Right atrium auricular region (tissue), 2 donors: Measurements from ENCODE around the gene PGM2. TPM values are rescaled to one million over a fixed set of nuclear protein-coding genes. Genes with fewer than 3 reads are reported as not detected.

ENCODE experiments used
- DNase-seq: peaks from one replicate; pipeline ENCODE4 v3.0.0-alpha.2; 2019; ENCODE audit warnings: low spot score
- H3K27ac ChIP-seq, 2 donors: fragments of 200-600 bp; sonication (generic); 1 replicate in 1 of 2; 2 replicates in 1 of 2; pipeline ENCODE4 v1.5.1; 2016 to 2019
- H3K27me3 ChIP-seq, 2 donors: fragments of 200-600 bp; sonication (generic); one replicate each; pipeline versions ENCODE4 v1.5.1 to v1.6.0; 2017 to 2019
- H3K36me3 ChIP-seq: fragments of 200-600 bp; sonication (generic); one replicate; pipeline ENCODE4 v1.5.1; 2016
- H3K4me1 ChIP-seq, 2 donors: fragments of 200-600 bp; sonication (generic); one replicate each; pipeline versions ENCODE4 v1.5.1 to v1.6.0; 2017 to 2019
- H3K4me3 ChIP-seq, 2 donors: fragments of 200-600 bp; sonication (generic); 1 replicate in 1 of 2; 2 replicates in 1 of 2; pipeline ENCODE4 v1.5.1; 2017 to 2019; ENCODE audit warnings: mild to moderate bottlenecking in 1 of 2, moderate library complexity in 1 of 2
- H3K9me3 ChIP-seq, 2 donors: fragments of 200-600 bp; sonication (generic); one replicate each; pipeline ENCODE4 v1.5.1; 2019
- CTCF ChIP-seq, 2 donors: fragments of 200-600 bp; sonication (generic); IDR thresholded peaks; one replicate each; pipeline ENCODE4 v1.5.1; 2019; ENCODE audit warnings: antibody characterized with exemption in 2 of 2
- total RNA-seq, 2 donors: library from RNA; depleted of rRNA; stranded (reverse); fragments of >200 nt; gene quantifications; one replicate each; pipeline ENCODE4 v1.1.0, GENCODE V29; 2016

Gene PGM2
- total RNA-seq, 2 donors from 2014 or later, result 10.7 to 11.7 TPM

GRCh38 chr4:37837446-37837845, 11.0 kb downstream of the PGM2 start:
- no peak for DNase-seq
- peaks cover 0 to 15% of the 10 kb centered on the region in 2 donors for H3K4me1 ChIP-seq
- peaks cover 41% of the 10 kb centered on the region for H3K36me3 ChIP-seq
- no peak overlapping the region for H3K4me3 ChIP-seq
- no peaks in the 10 kb centered on the region for H3K27me3 ChIP-seq
- TF ChIP-seq CTCF (IDR thresholded peaks at IDR 0.05), result no peak
- no peaks in the 10 kb centered on the region for H3K9me3 ChIP-seq
- peak overlapping the region in 1 of 2 donors; percentile 35 for H3K27ac ChIP-seq

GRCh38 chr4:37839426-37839825, 12.9 kb downstream of the PGM2 start:
- Histone ChIP-seq H3K36me3 (peaks cover 41% of the 10 kb centered on the region), H3K4me1 (peaks cover 0 to 15% of the 10 kb centered on the region in 2 donors), H3K4me3 (no peak overlapping the region), H3K9me3 (no peaks in the 10 kb centered on the region), H3K27me3 (no peaks in the 10 kb centered on the region), H3K27ac (no peak overlapping the region)
- TF ChIP-seq CTCF (IDR thresholded peaks at IDR 0.05), result no peak
- no peak for DNase-seq

GRCh38 chr4:37844204-37844603, 17.7 kb downstream of the PGM2 start:
- Histone ChIP-seq H3K27me3 (no peaks in the 10 kb centered on the region), H3K4me3 (no peak overlapping the region), H3K27ac (no peak overlapping the region), H3K36me3 (peaks cover 55% of the 10 kb centered on the region), H3K4me1 (no peaks in the 10 kb centered on the region), H3K9me3 (no peaks in the 10 kb centered on the region)
- DNase-seq, result no peak
- no peak for TF ChIP-seq CTCF (IDR thresholded peaks at IDR 0.05)

- no peak for DNase-seq
- Histone ChIP-seq H3K9me3 (no peaks in the 10 kb centered on the region), H3K27me3 (no peaks in the 10 kb centered on the region), H3K36me3 (peaks cover 59% of the 10 kb centered on the region), H3K27ac (no peak overlapping the region), H3K4me1 (no peaks in the 10 kb centered on the region), H3K4me3 (no peak overlapping the region)
- TF ChIP-seq CTCF (IDR thresholded peaks at IDR 0.05), result no peak
These were observed 18.7 kb downstream of the PGM2 start for GRCh38 chr4:37845201-37845600.

- DNase-seq, result no peak
- no peak for TF ChIP-seq CTCF (IDR thresholded peaks at IDR 0.05)
These were observed 20.9 kb downstream of the PGM2 start for GRCh38 chr4:37847311-37847884.

GRCh38 chr4:37852376-37852775, 25.9 kb downstream of the PGM2 start:
- Histone ChIP-seq H3K9me3 (no peaks in the 10 kb centered on the region), H3K4me3 (no peak overlapping the region), H3K27ac (no peak overlapping the region), H3K27me3 (no peaks in the 10 kb centered on the region), H3K4me1 (no peaks in the 10 kb centered on the region), H3K36me3 (peaks cover 51% of the 10 kb centered on the region)
- no peak for DNase-seq
- TF ChIP-seq CTCF (IDR thresholded peaks at IDR 0.05), result no peak

More at GRCh38 chr4:37847311-37847884, 20.9 kb downstream of the PGM2 start:
- H3K27ac ChIP-seq, result no peak overlapping the region
- no peaks in the 10 kb centered on the region for H3K9me3 ChIP-seq
- H3K36me3 ChIP-seq, result peaks cover 58% of the 10 kb centered on the region
- no peaks in the 10 kb centered on the region for H3K4me1 ChIP-seq
- H3K27me3 ChIP-seq, result no peaks in the 10 kb centered on the region
- H3K4me3 ChIP-seq, result no peak overlapping the region
